ENCODE measurements around the gene GOPC. TPM values are rescaled to one million over a fixed set of nuclear protein-coding genes. Genes with fewer than 3 reads are reported as not detected.
"Not testable (repeated sequence)": the region's sequence is repeated elsewhere in the genome, so short reads cannot be mapped to it uniquely, and the experiment has no call there.

The GOPC gene
- 10 to 100 TPM; 19.0 to 21.6 TPM for total RNA-seq

DNA sequence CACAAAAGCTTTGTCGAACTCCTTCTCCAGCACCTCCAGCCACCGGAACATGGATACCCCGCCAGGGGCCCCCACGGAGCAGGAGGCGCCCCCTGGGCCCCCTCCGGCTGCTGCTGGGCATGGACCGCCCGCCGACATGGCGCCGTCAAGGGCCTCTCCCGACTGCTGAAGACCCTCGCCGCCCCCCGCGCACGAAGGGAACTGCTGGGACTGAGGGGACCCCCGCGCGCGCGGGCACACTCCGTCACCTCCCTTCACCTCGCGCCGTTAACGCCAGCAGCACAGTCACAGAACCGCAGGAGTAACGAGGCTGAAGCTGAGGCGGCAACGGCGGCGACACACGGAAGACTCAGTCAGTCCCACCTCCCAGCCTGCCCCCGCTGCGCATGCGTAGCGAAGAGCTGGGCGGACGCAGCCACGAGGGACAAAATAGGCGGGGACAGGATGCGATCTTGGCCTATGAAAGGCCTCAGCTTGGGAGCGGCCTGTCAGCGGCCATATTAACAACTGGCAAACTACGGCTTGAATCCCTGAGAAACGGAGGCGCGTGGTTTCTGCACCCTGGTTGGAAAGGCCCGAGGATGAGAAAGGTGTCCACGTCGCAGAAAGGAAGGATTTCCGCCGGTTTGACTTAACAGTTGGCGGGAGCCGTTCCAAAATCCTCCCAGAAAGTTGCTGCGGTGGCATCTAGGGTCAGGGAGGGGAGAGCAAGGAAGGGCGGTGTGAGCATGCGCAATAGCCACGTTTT, at the start of gene GOPC:
GOPC (minus strand) TSS at position 361 of the 748 bp plus-strand sequence; CDS start at position 138, 223 bp downstream.
- peak; percentile 98 for DNase-seq (ENCODE audit: low spot score)
- ATAC-seq = peak; percentile 99
- Mint-ChIP-seq H3K27me3 (peaks cover 0 to 7% of the 10 kb centered on the region in 2 donors), H3K27ac (peak within 1 kb of the TSS; percentile 99), H3K36me3 (peaks cover 6% of the 10 kb centered on the region), H3K9me3 (no peaks in the 10 kb centered on the region), H3K4me1 (ENCODE audit: low read depth in 2 of 2) (peaks cover 42 to 58% of the 10 kb centered on the region in 2 donors), H3K4me3 (peak within 1 kb of the TSS; percentile 99)

DNA sequence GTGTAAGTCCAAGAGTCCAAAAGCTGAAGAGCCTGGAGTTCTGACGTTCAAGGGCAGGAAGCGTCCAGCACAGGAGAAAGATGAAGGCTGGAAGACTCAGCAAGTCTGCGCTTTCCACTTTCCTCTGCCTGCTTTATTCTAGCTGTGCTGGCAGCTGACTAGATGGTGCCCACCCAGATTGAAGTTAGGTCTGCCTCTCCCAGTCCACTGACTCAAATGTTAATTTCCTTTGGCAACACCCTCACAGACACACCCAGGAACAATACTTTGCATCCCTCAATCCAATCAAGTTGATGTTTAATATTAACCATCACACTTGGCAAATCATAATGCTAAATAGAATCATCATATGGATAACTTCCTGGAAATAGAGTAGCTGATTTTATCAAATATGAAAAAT, 49.7 kb upstream of the GOPC start:
- H3K27me3 Mint-ChIP-seq, H3K27ac Mint-ChIP-seq, ATAC-seq: not testable (repeated sequence)

DNA sequence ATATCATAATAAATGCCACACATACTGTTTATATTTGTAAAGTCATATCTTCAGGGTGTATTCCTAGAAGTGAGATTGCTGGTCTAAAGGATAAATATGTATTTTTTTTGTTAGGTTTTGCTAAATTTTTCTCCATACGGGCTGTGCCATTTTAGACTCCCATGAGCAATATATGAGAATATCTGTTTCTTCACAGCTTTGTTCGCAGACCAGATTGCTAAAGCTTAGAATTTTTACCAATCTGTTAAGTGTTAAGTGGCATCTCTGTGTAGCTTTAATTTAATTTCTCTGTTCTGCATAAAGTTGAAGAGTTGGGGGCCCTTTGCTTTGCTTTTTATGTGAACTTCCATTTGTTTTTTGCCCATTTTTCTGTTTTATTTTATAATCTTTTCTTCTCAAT, 40.7 kb upstream of the GOPC start:
- ATAC-seq = no peak
- no peak overlapping the region for H3K27ac Mint-ChIP-seq

More for the DNA sequence above, 49.7 kb upstream of the GOPC start:
- H3K36me3 Mint-ChIP-seq; H3K4me1 Mint-ChIP-seq (ENCODE audit: low read depth in 2 of 2); H3K4me3 Mint-ChIP-seq; DNase-seq (ENCODE audit: low spot score); H3K9me3 Mint-ChIP-seq: not testable (repeated sequence)

GRCh38 chr6:117637770-117638169, 35.5 kb upstream of the GOPC start:
- no peak for ATAC-seq
- DNase-seq (ENCODE audit: low spot score) = no peak
- H3K9me3 Mint-ChIP-seq = peaks cover 3% of the 10 kb centered on the region
- no peak overlapping the region for H3K27ac Mint-ChIP-seq
- H3K27me3 Mint-ChIP-seq = peaks cover 14 to 33% of the 10 kb centered on the region in 2 donors
- H3K36me3 Mint-ChIP-seq = peaks cover 9% of the 10 kb centered on the region
- H3K4me3 Mint-ChIP-seq = no peak overlapping the region
- peaks cover 0 to 5% of the 10 kb centered on the region in 2 donors for H3K4me1 Mint-ChIP-seq (ENCODE audit: low read depth in 2 of 2)

More for the DNA sequence above, 40.7 kb upstream of the GOPC start:
- H3K36me3 Mint-ChIP-seq = peaks cover 5% of the 10 kb centered on the region
- no peaks in the 10 kb centered on the region for H3K9me3 Mint-ChIP-seq
- no peak overlapping the region for H3K4me3 Mint-ChIP-seq
- peaks cover 0 to 5% of the 10 kb centered on the region in 2 donors for H3K4me1 Mint-ChIP-seq (ENCODE audit: low read depth in 2 of 2)
- DNase-seq (ENCODE audit: low spot score) = no peak
- H3K27me3 Mint-ChIP-seq = peaks cover 11 to 18% of the 10 kb centered on the region in 2 donors

DNA sequence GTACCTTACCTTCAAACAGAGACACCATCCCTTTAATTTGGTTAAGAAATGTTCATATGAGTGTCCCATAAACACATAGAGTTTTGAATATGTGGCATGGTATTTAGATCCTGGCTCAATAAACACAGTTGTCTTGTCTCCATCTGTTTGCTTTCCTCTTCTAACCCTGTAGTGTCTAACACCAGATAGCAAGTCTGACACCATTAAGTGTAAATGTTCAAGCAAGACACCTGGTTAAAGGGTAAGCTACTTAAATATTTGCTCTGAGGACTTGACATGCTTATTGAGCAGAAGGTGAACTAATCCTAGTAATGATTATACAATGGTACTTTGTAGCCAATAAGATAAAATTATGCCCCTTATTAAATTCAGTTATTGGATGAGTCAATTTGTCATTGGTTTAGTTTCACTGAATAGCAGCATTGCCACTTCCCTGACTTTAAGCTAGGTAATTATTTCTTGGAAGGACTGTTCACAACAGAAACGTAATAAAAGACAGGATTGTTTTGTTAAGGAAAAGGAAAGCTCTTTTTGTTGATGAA, 26.9 kb upstream of the GOPC start:
- H3K36me3 Mint-ChIP-seq = peaks cover 21% of the 10 kb centered on the region
- DNase-seq (ENCODE audit: low spot score) (no peak), ATAC-seq (no peak)
- H3K9me3 Mint-ChIP-seq = no peaks in the 10 kb centered on the region
- H3K27me3 Mint-ChIP-seq = peaks cover 12 to 21% of the 10 kb centered on the region in 2 donors
- no peak overlapping the region for H3K27ac Mint-ChIP-seq
- H3K4me3 Mint-ChIP-seq = no peak overlapping the region
- H3K4me1 Mint-ChIP-seq (ENCODE audit: low read depth in 2 of 2) = no peaks in the 10 kb centered on the region

DNA sequence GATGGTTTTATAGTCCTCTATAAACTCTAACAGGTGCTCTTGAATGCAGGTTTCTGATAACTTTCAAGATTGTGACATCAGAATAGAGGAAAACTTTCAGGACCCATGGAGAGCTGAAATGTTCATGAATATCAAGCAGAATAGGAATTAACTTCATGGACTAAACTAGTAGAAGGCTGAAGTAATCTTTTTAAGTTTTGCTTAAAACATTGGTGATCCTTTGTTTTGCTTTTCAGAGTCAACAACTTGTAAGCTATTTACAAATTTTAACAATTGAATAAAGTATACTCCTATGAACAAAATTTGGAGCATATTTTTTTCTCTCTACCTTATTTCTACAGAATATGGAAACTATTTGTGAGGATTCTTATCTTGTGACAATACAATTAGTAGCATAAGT, 25.2 kb upstream of the GOPC start:
- peaks cover 23% of the 10 kb centered on the region for H3K36me3 Mint-ChIP-seq
- H3K27ac Mint-ChIP-seq = no peak overlapping the region
- no peak for ATAC-seq
- H3K4me1 Mint-ChIP-seq (ENCODE audit: low read depth in 2 of 2) = no peaks in the 10 kb centered on the region
- H3K27me3 Mint-ChIP-seq = peaks cover 4 to 10% of the 10 kb centered on the region in 2 donors
- H3K4me3 Mint-ChIP-seq = no peak overlapping the region
- no peaks in the 10 kb centered on the region for H3K9me3 Mint-ChIP-seq
- DNase-seq (ENCODE audit: low spot score) = no peak

GRCh38 chr6:117624869-117625481, 22.7 kb upstream of the GOPC start:
- no peak for ATAC-seq
- H3K27me3 Mint-ChIP-seq = peaks cover 0 to 3% of the 10 kb centered on the region in 2 donors
- H3K4me3 Mint-ChIP-seq = no peak overlapping the region
- no peak for DNase-seq (ENCODE audit: low spot score)
- peaks cover under 1 to 3% of the 10 kb centered on the region in 2 donors for H3K4me1 Mint-ChIP-seq (ENCODE audit: low read depth in 2 of 2)
- peaks cover 18% of the 10 kb centered on the region for H3K36me3 Mint-ChIP-seq
- no peaks in the 10 kb centered on the region for H3K9me3 Mint-ChIP-seq
- H3K27ac Mint-ChIP-seq = no peak overlapping the region

DNA sequence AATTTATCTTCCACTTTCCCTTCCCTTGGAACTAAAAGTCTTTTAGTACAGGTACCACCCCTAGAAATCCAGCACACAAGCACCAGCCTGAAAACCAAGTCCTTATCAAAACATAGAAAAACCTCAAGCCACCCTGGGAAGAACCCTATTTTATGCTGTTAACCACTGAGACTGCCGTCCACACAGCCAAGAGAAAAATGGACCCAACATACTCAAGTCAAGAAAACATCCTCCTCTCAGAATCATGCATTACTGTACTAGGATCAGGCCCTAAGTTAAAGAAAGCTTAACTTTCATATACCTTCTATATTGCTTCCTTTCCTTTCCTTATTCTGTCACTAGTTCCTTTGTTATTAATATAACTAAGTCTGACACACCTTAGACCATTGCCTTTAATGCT, 16.9 kb upstream of the GOPC start:
- DNase-seq (ENCODE audit: low spot score) (no peak), ATAC-seq (peak; percentile 41 to 52)
- H3K4me3 Mint-ChIP-seq = peak overlapping the region; percentile 8
- H3K36me3 Mint-ChIP-seq = peaks cover 25% of the 10 kb centered on the region
- peaks cover 35 to 43% of the 10 kb centered on the region in 2 donors for H3K4me1 Mint-ChIP-seq (ENCODE audit: low read depth in 2 of 2)
- H3K9me3 Mint-ChIP-seq = no peaks in the 10 kb centered on the region
- H3K27ac Mint-ChIP-seq = peak overlapping the region in 1 of 2 donors; percentile 19
- no peaks in the 10 kb centered on the region for H3K27me3 Mint-ChIP-seq

GRCh38 chr6:117617210-117618035, 15.1 kb upstream of the GOPC start:
- Mint-ChIP-seq H3K4me1 (ENCODE audit: low read depth in 2 of 2) (peaks cover 48 to 61% of the 10 kb centered on the region in 2 donors), H3K27me3 (no peaks in the 10 kb centered on the region), H3K36me3 (peaks cover 19% of the 10 kb centered on the region), H3K27ac (peak overlapping the region; percentile 77 to 86), H3K9me3 (no peaks in the 10 kb centered on the region), H3K4me3 (peak overlapping the region; percentile 43)
- peak; percentile 25 to 71 for ATAC-seq
- peak; percentile 73 for DNase-seq (ENCODE audit: low spot score)

DNA sequence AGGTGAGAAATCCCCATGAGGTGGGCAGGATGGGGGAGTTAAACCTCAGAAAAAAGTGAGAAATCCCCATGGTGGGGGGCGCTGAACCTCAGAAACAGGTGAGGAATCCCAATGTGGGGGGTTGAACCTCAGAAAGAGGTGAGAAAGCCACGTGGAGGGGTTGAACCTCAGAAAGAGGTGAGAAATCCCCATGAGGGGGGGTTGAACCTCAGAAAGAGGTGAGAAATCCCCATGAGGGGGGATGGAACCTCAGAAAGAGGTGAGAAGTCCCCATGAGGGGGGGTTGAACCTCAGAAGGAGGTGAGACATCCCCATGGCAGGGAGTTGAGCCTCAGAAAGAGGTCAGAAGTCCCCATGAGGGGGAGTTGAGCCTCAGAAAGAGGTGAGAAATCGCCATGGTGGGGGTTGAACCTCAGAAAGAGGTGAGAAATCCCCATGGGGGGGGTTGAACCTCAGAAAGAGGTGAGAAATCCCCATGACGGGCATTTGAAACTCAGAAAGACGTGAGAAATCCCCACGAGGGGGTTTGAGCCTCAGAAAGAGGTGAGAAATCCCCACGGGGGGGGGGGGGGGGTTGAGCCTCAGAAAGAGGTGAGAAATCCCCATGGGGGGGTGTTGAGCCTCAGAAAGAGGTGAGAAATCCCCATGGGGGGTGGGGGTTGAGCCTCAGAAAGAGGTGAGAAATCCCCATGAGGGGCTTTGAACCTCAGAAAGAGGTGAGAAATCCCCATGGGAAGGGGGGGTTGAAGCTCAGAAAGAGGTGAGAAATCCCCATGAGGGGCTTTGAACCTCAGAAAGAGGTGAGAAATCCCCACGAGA, 14.3 kb upstream of the GOPC start:
- H3K4me1 Mint-ChIP-seq (ENCODE audit: low read depth in 2 of 2) = peaks cover 48 to 62% of the 10 kb centered on the region in 2 donors
- peak overlapping the region; percentile 77 to 86 for H3K27ac Mint-ChIP-seq
- H3K27me3 Mint-ChIP-seq = no peaks in the 10 kb centered on the region
- DNase-seq (ENCODE audit: low spot score) (peak; percentile 76), ATAC-seq (peak; percentile 55 to 78)
- H3K4me3 Mint-ChIP-seq = peak overlapping the region; percentile 41
- peaks cover 19% of the 10 kb centered on the region for H3K36me3 Mint-ChIP-seq
- H3K9me3 Mint-ChIP-seq = no peaks in the 10 kb centered on the region

GRCh38 chr6:117615750-117616390, 13.6 kb upstream of the GOPC start:
- H3K4me3 Mint-ChIP-seq = peak overlapping the region; percentile 41
- H3K36me3 Mint-ChIP-seq = peaks cover 19% of the 10 kb centered on the region
- peak overlapping the region; percentile 77 to 86 for H3K27ac Mint-ChIP-seq
- DNase-seq (ENCODE audit: low spot score) = peak; percentile 62
- no peak for ATAC-seq
- no peaks in the 10 kb centered on the region for H3K9me3 Mint-ChIP-seq
- peaks cover 48 to 62% of the 10 kb centered on the region in 2 donors for H3K4me1 Mint-ChIP-seq (ENCODE audit: low read depth in 2 of 2)
- no peaks in the 10 kb centered on the region for H3K27me3 Mint-ChIP-seq

GRCh38 chr6:117613920-117614560, 11.7 kb upstream of the GOPC start:
- ATAC-seq = peak; percentile 70 to 75
- H3K27me3 Mint-ChIP-seq = no peaks in the 10 kb centered on the region
- peak overlapping the region; percentile 73 to 94 for H3K27ac Mint-ChIP-seq
- peak overlapping the region; percentile 79 for H3K4me3 Mint-ChIP-seq
- H3K4me1 Mint-ChIP-seq (ENCODE audit: low read depth in 2 of 2) = peaks cover 38 to 50% of the 10 kb centered on the region in 2 donors
- H3K9me3 Mint-ChIP-seq = no peaks in the 10 kb centered on the region
- H3K36me3 Mint-ChIP-seq = peaks cover 19% of the 10 kb centered on the region
- DNase-seq (ENCODE audit: low spot score) = no peak
